Mesothelial cell of epicardium (in vitro differentiated cells): Measurements from ENCODE around the gene UBE4A. TPM values are rescaled to one million over a fixed set of nuclear protein-coding genes. Genes with fewer than 3 reads are reported as not detected.
A peak's percentile ranks its signal among the peaks of the same experiment; 100 is the strongest.
"Not testable (repeated sequence)": the region's sequence is repeated elsewhere in the genome, so short reads cannot be mapped to it uniquely, and the experiment has no call there.

ENCODE experiments used
- DNase-seq, 2 experiments: peaks; one replicate each; pipeline ENCODE4 v3.0.0; 2021; ENCODE audit warnings: low spot score in 2 of 2; ENCODE audit not compliant: unreplicated experiment in 2 of 2
- H3K27ac Mint-ChIP-seq: 2 replicates; pipeline ENCODE4 v1.8.0; 2021; ENCODE audit warnings: mixed read lengths
- H3K27me3 Mint-ChIP-seq: 2 replicates; pipeline ENCODE4 v1.8.0; 2021; ENCODE audit warnings: low read depth, mixed read lengths
- H3K36me3 Mint-ChIP-seq: 2 replicates; pipeline ENCODE4 v1.8.0; 2021; ENCODE audit warnings: mixed read lengths
- H3K4me1 Mint-ChIP-seq: 2 replicates; pipeline ENCODE4 v1.8.0; 2021; ENCODE audit warnings: mixed read lengths
- H3K4me3 Mint-ChIP-seq: 2 replicates; pipeline ENCODE4 v1.8.0; 2021; ENCODE audit warnings: mild to moderate bottlenecking, moderate library complexity, mixed read lengths
- H3K9me3 Mint-ChIP-seq: 2 replicates; pipeline ENCODE4 v1.8.0; 2021; ENCODE audit warnings: mixed read lengths
- total RNA-seq: library from RNA; stranded (reverse); gene quantifications from 3 replicates; pipeline ENCODE4 v1.2.1, GENCODE V29; 2021
- TF ChIP-seq, protein P1 (sequence below): fragments of 200-600 bp; sonication (generic); IDR thresholded peaks from one replicate; pipeline ENCODE4 v1.5.0; 2021; ENCODE audit warnings: antibody characterized with exemption; ENCODE audit not compliant: unreplicated experiment

The UBE4A gene
- total RNA-seq, 1 donor from 2014 or later, result 40.5 TPM

DNA sequence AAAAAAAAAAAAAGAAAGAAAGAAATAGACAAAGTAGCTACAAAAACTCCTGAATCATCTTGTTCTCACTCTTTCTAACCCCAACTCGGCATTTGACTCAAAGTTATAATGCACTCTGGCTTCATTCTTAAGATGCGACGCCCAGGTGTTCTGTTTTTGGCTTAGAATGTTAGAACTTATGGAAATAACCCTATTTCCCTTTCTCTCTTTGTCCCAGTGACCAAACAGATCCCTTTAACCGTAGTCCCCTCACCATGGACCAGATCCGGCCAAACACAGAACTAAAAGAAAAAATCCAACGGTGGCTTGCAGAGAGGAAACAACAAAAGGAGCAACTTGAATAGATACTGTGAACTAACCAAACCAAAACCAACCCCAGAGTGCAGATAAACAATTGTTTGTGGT is 36.7 kb downstream of the UBE4A start:
- Mint-ChIP-seq H3K27me3 (no peaks in the 10 kb centered on the region), H3K36me3 (peaks cover 16% of the 10 kb centered on the region), H3K27ac (no peak overlapping the region), H3K4me3 (no peak overlapping the region), H3K4me1 (peaks cover 5% of the 10 kb centered on the region), H3K9me3 (no peaks in the 10 kb centered on the region)
- TF ChIP-seq, protein P1, sequence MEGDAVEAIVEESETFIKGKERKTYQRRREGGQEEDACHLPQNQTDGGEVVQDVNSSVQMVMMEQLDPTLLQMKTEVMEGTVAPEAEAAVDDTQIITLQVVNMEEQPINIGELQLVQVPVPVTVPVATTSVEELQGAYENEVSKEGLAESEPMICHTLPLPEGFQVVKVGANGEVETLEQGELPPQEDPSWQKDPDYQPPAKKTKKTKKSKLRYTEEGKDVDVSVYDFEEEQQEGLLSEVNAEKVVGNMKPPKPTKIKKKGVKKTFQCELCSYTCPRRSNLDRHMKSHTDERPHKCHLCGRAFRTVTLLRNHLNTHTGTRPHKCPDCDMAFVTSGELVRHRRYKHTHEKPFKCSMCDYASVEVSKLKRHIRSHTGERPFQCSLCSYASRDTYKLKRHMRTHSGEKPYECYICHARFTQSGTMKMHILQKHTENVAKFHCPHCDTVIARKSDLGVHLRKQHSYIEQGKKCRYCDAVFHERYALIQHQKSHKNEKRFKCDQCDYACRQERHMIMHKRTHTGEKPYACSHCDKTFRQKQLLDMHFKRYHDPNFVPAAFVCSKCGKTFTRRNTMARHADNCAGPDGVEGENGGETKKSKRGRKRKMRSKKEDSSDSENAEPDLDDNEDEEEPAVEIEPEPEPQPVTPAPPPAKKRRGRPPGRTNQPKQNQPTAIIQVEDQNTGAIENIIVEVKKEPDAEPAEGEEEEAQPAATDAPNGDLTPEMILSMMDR, result no peak
- no peak for DNase-seq

DNA sequence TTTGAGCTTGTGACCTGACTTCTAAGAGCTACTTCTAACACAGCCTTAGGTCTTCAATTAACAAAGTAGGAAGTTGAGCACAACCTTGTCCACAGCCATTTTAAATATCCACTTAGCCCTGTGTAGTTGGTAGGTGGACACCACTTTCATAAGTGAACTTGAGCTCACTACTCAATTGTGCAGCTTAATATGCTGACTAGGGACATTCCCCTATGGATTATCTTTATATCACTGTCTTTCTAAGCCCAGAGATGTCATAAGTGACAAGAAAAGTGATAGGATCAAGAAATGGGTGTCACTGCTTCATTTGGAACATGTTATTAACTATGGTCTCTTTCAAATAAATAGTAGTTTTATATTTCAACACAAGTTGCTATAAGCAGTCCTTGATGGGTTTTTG is 38.0 kb downstream of the UBE4A start:
- peaks cover 11% of the 10 kb centered on the region for H3K36me3 Mint-ChIP-seq
- H3K4me1 Mint-ChIP-seq, result peaks cover 11% of the 10 kb centered on the region
- H3K4me3 Mint-ChIP-seq, result no peak overlapping the region
- no peaks in the 10 kb centered on the region for H3K27me3 Mint-ChIP-seq
- no peaks in the 10 kb centered on the region for H3K9me3 Mint-ChIP-seq
- no peak overlapping the region for H3K27ac Mint-ChIP-seq
- DNase-seq, result no peak
- TF ChIP-seq, protein P1, result no peak

DNA sequence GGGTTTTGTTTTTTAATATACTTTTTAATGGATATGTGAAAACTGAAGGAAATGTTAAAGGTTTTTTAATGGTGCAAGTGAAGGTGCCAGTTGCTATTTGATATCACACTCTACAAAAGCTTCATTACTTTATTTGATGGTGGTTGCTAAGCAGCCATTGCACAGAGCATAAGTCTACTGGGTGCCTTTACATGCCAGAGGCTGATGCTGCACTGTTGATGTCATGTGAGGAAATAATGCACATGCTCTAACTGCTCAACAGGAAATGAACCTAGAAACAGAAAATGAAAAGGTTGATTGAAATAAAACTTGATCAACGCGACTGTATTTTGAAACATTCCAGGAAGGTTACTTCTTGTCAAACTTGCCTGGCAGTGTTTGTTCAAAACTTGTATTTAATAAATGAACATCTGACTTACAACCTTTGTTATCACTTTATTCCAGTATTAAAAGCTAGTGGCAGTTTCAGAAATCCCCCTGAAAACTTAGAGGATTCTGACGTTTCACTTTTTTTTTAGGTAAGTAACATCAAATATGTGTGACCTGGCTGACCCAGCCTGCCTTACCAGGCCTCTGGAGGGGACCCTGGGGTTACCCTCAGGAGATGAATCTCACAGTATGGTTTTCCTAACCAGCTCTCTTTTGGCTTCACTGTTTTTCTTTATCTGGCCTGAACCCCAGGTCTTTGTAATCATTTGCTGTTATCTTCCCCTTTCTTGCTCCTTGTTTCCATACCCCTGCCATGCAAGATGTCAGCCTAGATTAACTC is 39.6 kb downstream of the UBE4A start:
- Mint-ChIP-seq H3K4me3 (no peak overlapping the region), H3K27me3 (no peaks in the 10 kb centered on the region), H3K9me3 (no peaks in the 10 kb centered on the region), H3K27ac (peak overlapping the region; percentile 57), H3K36me3 (peaks cover 7% of the 10 kb centered on the region), H3K4me1 (peaks cover 17% of the 10 kb centered on the region)
- TF ChIP-seq, protein P1, result no peak
- DNase-seq, result no peak

DNA sequence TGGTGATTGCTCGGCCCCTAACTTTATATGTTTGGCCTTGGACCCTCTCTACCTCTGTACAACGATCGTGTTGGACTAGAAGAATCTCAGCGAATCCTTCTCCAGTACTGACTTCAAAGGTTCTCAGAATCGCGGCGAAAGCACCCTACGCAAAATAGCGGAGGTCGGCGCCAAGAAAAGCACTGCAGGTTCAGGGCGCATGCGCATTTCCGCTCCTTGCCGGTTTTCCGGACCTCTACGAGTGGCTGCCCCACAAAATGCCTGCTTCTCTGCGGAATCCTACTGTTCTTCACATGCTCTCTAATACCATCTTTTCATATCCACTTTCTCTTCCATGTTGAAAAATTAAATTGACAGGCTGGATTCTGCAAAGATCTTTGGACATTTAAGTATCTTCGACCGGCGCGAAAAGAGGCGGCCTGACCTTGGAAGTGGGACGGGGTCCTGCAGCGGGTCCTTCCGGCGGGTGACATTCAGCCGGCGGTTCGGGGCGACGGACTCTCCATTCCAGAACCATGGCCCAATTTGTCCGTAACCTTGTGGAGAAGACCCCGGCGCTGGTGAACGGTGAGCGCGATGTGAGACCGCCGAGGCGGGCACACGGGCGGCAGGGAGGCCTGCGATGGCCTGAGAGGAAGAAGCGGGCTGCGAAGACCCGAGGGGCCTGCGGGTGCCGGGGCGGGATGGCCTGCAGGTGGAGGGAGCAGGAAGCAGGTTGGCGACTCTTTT is 41.9 kb downstream of the UBE4A start, which contains the start of gene ATP5MG:
ATP5MG (plus strand) TSS at position 456 of the 729 bp plus-strand sequence; CDS start at position 516, 60 bp downstream.
- H3K4me3 Mint-ChIP-seq, result peak within 1 kb of the TSS; percentile 95
- DNase-seq, result peak; percentile 81 to 91
- H3K27ac Mint-ChIP-seq, result peak within 1 kb of the TSS; percentile 98
- no peaks in the 10 kb centered on the region for H3K36me3 Mint-ChIP-seq
- H3K9me3 Mint-ChIP-seq, result no peaks in the 10 kb centered on the region
- TF ChIP-seq, protein P1, result no peak
- H3K27me3 Mint-ChIP-seq, result no peaks in the 10 kb centered on the region
- H3K4me1 Mint-ChIP-seq, result peaks cover 21% of the 10 kb centered on the region

DNA sequence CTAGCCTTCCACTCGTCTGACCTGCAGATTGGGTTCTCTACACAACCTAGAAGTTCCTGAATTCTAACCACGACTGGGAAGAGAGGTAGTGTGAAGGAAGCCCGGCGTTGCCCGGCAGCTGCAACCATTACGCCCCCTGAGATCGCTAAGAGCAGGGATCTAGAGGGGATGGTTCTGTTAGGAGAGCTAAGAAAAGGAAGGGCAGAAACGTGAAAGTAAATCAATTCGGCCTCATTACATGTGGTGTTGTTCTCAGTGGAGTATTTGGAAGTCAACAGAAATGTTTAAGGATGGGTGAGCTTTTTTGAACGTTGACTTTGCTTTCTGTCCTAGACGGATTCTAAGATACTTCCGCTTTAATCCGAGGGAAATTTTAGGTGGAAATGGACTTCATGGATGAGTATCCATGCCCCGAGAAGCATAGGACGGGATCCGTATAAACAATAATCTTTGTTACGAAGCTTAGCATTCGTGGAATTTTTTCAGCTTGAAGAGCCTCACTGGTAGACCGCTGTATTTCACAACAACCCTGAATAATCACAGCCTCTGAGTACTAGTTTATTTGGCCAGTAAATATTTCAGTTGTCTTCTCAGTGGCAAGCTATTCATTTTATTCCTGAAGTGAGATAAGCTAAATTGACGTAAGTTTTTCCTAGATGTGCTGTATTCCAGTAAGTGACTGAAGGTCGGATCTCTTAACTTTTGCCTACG is 42.6 kb downstream of the UBE4A start:
- peaks cover 21% of the 10 kb centered on the region for H3K4me1 Mint-ChIP-seq
- TF ChIP-seq, protein P1, result no peak
- H3K9me3 Mint-ChIP-seq, result no peaks in the 10 kb centered on the region
- no peak for DNase-seq
- peak overlapping the region; percentile 98 for H3K27ac Mint-ChIP-seq
- H3K27me3 Mint-ChIP-seq, result no peaks in the 10 kb centered on the region
- H3K36me3 Mint-ChIP-seq, result peaks cover 3% of the 10 kb centered on the region
- H3K4me3 Mint-ChIP-seq, result peak overlapping the region; percentile 95

DNA sequence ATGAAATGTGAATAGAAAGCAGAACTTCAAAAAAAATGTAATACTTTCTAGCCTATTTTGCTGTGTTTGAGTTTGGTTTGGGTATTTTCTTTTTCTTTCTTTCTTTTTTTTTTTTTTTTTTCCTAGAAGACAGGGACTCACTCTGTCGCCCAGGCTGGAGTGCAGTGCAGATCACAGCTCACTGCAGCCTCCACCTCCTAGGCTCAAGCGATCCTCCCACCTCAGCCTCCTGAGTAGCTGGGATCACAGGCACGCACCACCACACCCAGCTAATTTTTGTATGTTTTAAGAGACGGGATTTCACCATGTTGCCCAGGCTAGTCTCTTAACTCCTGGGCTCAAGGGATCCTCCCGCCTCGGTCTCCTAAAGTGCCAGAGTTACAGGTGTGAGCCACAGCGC is 43.2 kb downstream of the UBE4A start:
- not testable (repeated sequence) for H3K9me3 Mint-ChIP-seq, H3K27me3 Mint-ChIP-seq, H3K36me3 Mint-ChIP-seq, DNase-seq
- Mint-ChIP-seq H3K4me3 (peak overlapping the region; percentile 95), H3K27ac (peak overlapping the region; percentile 98), H3K4me1 (peaks cover 21% of the 10 kb centered on the region)
